ENCODE results near the gene TPP1. TPM values are rescaled to one million over a fixed set of nuclear protein-coding genes. Genes with fewer than 3 reads are reported as not detected.

Gene TPP1
- total and polyA plus RNA-seq, 9 of the 15 experiments (the other 6 are each of a cell fraction or from before 2014, with no cell fraction given): 7.5 to 75.8 (median 15.7) TPM

DNA sequence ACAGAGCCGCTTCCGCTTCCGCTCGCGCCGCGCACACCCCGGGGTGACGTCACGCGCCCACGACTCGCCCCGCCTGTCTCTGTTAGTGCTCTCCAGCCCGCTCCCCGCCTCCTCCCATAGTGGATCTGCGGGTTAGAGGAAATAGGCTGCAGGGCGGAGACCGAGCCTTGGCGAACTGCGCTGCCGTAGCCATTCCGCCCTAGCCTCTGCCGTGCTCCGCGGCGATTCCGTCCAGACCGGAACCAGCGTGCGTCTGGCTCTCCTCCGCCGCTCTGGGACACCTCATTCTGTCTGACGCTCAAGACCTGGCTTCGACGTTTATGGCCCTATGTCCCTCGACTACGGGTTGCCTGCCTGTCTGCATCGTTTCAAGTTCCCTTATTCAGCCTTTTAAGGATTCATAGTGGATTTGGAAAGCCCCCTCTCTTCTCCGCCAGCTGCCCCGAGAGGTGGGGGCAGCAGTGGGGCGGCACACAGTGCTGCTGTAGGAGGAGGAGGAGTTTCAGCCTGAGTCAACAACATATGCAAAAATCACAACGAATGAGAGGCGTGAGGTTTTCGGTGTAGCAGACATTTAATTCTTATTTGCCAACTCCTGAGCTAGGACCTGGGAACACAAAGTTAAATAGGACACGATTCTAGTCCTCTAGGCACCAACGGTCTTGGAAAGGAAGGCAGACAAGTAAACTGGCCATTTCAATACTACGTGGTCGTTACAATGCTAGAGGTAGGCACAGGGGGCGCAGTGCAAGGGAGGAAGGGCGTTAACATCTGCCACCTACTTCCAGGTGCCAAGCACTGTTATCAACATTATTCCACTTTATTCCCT lies 6.8 kb downstream of the TPP1 start, which contains the start of gene TAF10 (continued):
- no peak for TF ChIP-seq ZNF384 (IDR thresholded peaks at IDR 0.05; ENCODE audit: low read depth, low read length)
- TF ChIP-seq, protein P1, sequence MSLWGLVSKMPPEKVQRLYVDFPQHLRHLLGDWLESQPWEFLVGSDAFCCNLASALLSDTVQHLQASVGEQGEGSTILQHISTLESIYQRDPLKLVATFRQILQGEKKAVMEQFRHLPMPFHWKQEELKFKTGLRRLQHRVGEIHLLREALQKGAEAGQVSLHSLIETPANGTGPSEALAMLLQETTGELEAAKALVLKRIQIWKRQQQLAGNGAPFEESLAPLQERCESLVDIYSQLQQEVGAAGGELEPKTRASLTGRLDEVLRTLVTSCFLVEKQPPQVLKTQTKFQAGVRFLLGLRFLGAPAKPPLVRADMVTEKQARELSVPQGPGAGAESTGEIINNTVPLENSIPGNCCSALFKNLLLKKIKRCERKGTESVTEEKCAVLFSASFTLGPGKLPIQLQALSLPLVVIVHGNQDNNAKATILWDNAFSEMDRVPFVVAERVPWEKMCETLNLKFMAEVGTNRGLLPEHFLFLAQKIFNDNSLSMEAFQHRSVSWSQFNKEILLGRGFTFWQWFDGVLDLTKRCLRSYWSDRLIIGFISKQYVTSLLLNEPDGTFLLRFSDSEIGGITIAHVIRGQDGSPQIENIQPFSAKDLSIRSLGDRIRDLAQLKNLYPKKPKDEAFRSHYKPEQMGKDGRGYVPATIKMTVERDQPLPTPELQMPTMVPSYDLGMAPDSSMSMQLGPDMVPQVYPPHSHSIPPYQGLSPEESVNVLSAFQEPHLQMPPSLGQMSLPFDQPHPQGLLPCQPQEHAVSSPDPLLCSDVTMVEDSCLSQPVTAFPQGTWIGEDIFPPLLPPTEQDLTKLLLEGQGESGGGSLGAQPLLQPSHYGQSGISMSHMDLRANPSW (CRISPR knock-in tag; IDR thresholded peaks at IDR 0.05): 0 out of 2 replicates have a peak, but pooled peaks have one; percentile 46
- TF ChIP-seq PTRF (tag; IDR thresholded peaks at IDR 0.05): no peak
- peak; percentile 89; the same call in 1 of the 2 replicates for TF ChIP-seq OTX1 (CRISPR knock-in tag; IDR thresholded peaks at IDR 0.05)
- no peak for TF ChIP-seq ZNF224 (CRISPR knock-in tag; IDR thresholded peaks at IDR 0.05)
- no peak for TF ChIP-seq ZNF140 (CRISPR knock-in tag; IDR thresholded peaks at IDR 0.05)
- peak in 1 of 2 experiments; percentile 87; a peak in 2 of 4 replicates for TF ChIP-seq SRF (CRISPR knock-in tag; IDR thresholded peaks at IDR 0.05)
- peak; percentile 46; the same call in 1 of the 2 replicates for TF ChIP-seq HDAC2 (IDR thresholded peaks at IDR 0.05)
- TF ChIP-seq ESRRB (CRISPR knock-in tag; IDR thresholded peaks at IDR 0.05; ENCODE audit: borderline replicate concordance): peak; percentile 29; the same call in 1 of the 2 replicates
- no peak for TF ChIP-seq SRSF3 (IDR thresholded peaks at IDR 0.05; ENCODE audit: insufficient read depth, low read length)
- TF ChIP-seq SRSF7 (optimal IDR thresholded peaks at IDR 0.05; ENCODE audit: low read depth, low read length): no peak
- TF ChIP-seq, protein P2, sequence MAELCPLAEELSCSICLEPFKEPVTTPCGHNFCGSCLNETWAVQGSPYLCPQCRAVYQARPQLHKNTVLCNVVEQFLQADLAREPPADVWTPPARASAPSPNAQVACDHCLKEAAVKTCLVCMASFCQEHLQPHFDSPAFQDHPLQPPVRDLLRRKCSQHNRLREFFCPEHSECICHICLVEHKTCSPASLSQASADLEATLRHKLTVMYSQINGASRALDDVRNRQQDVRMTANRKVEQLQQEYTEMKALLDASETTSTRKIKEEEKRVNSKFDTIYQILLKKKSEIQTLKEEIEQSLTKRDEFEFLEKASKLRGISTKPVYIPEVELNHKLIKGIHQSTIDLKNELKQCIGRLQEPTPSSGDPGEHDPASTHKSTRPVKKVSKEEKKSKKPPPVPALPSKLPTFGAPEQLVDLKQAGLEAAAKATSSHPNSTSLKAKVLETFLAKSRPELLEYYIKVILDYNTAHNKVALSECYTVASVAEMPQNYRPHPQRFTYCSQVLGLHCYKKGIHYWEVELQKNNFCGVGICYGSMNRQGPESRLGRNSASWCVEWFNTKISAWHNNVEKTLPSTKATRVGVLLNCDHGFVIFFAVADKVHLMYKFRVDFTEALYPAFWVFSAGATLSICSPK (IDR thresholded peaks at IDR 0.05; ENCODE audit: borderline replicate concordance): no peak
- no peak for TF ChIP-seq ZNF668 (CRISPR knock-in tag; IDR thresholded peaks at IDR 0.05)
- TF ChIP-seq HIVEP1 (CRISPR knock-in tag; IDR thresholded peaks at IDR 0.05): no peak
- no peak for TF ChIP-seq ZNF449 (CRISPR knock-in tag; IDR thresholded peaks at IDR 0.05)
- no peak for TF ChIP-seq ARID2 (IDR thresholded peaks at IDR 0.05)
- TF ChIP-seq ZSCAN32 (CRISPR knock-in tag; IDR thresholded peaks at IDR 0.05): peak; percentile 49; the same call in 1 of the 2 replicates
- TF ChIP-seq IRF9 (tag; IDR thresholded peaks at IDR 0.05): no peak
- peak; percentile 52; the same call in 1 of the 2 replicates for TF ChIP-seq GMEB1 (CRISPR knock-in tag; IDR thresholded peaks at IDR 0.05)

Data from K562 (cell line).